OCI-LY1 (cell line): ENCODE data around the gene DOCK7.

Experiments
- H2AFZ ChIP-seq: fragments of 200-600 bp; sonication (generic), shearing (Covaris generic); 2 replicates; pipeline ENCODE4 v1.6.0; 2014; ENCODE audit warnings: antibody characterized with exemption, mild to moderate bottlenecking, low read length
- H3F3A ChIP-seq: fragments of 200-600 bp; sonication (generic), shearing (Covaris generic); 2 replicates; pipeline ENCODE4 v1.6.0; 2014; ENCODE audit warnings: mild to moderate bottlenecking, antibody characterized with exemption, low read length, moderate library complexity; ENCODE audit not compliant: insufficient read depth
- H3K27ac ChIP-seq: fragments of 200-600 bp; sonication (generic); 2 replicates; pipeline ENCODE4 v1.5.1; 2014; ENCODE audit warnings: low read length, mixed run types, mild to moderate bottlenecking, low read depth; ENCODE audit not compliant: poor library complexity, severe bottlenecking
- H3K27me3 ChIP-seq: fragments of 200-600 bp; sonication (generic); 2 replicates; pipeline ENCODE4 v1.6.0; 2014; ENCODE audit warnings: antibody characterized with exemption, mild to moderate bottlenecking, low read length, moderate library complexity; ENCODE audit not compliant: insufficient read depth
- H3K36me3 ChIP-seq: fragments of 200-600 bp; sonication (generic); 2 replicates; pipeline ENCODE4 v1.6.1; 2014; ENCODE audit warnings: mild to moderate bottlenecking, antibody characterized with exemption, low read length, moderate library complexity, mixed read lengths; ENCODE audit not compliant: insufficient read depth
- H3K4me1 ChIP-seq: fragments of 200-600 bp; sonication (generic); 2 replicates; pipeline ENCODE4 v1.5.1; 2014; ENCODE audit warnings: mild to moderate bottlenecking, low read length, moderate library complexity; ENCODE audit not compliant: insufficient read depth, severe bottlenecking
- H3K4me2 ChIP-seq: fragments of 200-600 bp; sonication (generic), shearing (Covaris generic); 2 replicates; pipeline ENCODE4 v1.6.1; 2014; ENCODE audit warnings: low read length
- H3K4me3 ChIP-seq: fragments of 200-600 bp; sonication (generic); 2 replicates; pipeline ENCODE4 v1.5.1; 2014; ENCODE audit warnings: low read length, low read depth, mild to moderate bottlenecking, mixed read lengths; ENCODE audit not compliant: poor library complexity, severe bottlenecking
- H3K79me2 ChIP-seq: fragments of 200-600 bp; shearing (Covaris generic); 2 replicates; pipeline ENCODE4 v1.6.1; 2016; ENCODE audit warnings: mixed run types, low read length, mixed read lengths; ENCODE audit not compliant: insufficient read depth
- H3K9ac ChIP-seq: fragments of 200-600 bp; sonication (generic), shearing (Covaris generic); 2 replicates; pipeline ENCODE4 v1.6.1; 2014; ENCODE audit warnings: mild to moderate bottlenecking, low read length, mixed read lengths
- H3K9me2 ChIP-seq: fragments of 200-600 bp; sonication (generic), shearing (Covaris generic); 2 replicates; pipeline ENCODE4 v1.6.1; 2014; ENCODE audit warnings: low read depth, mild to moderate bottlenecking, low read length, mixed read lengths
- H3K9me3 ChIP-seq: fragments of 200-600 bp; shearing (Covaris generic); 2 replicates; pipeline ENCODE4 v1.6.1; 2014; ENCODE audit warnings: low read length, mixed read lengths
- H4K20me1 ChIP-seq: fragments of 200-600 bp; sonication (generic), shearing (Covaris generic); 2 replicates; pipeline ENCODE4 v1.6.0; 2016; ENCODE audit warnings: mild to moderate bottlenecking, low read length; ENCODE audit not compliant: insufficient read depth
- EZH2 ChIP-seq: fragments of 200-600 bp; sonication (generic), shearing (Covaris generic); IDR thresholded peaks from 2 replicates; pipeline ENCODE4 v1.8.0; 2017; ENCODE audit warnings: borderline replicate concordance, mixed run types, mild to moderate bottlenecking, antibody characterized with exemption, low read length, moderate library complexity, mixed read lengths
- TF ChIP-seq, protein P1 (sequence below): fragments of 200-600 bp; sonication (generic), shearing (Covaris generic); IDR thresholded peaks from 2 replicates; pipeline ENCODE4 v1.5.1; 2017; ENCODE audit warnings: mild to moderate bottlenecking, antibody characterized with exemption, low read length, moderate library complexity, mixed read lengths

The DOCK7 gene

GRCh38 chr1:62406576-62406975 lies 281.6 kb downstream of the DOCK7 start:
- H3F3A ChIP-seq = no peaks in the 10 kb centered on the region
- no peaks in the 10 kb centered on the region for H3K36me3 ChIP-seq
- H3K4me3 ChIP-seq = no peak overlapping the region
- no peaks in the 10 kb centered on the region for H3K4me1 ChIP-seq
- TF ChIP-seq, protein P1, sequence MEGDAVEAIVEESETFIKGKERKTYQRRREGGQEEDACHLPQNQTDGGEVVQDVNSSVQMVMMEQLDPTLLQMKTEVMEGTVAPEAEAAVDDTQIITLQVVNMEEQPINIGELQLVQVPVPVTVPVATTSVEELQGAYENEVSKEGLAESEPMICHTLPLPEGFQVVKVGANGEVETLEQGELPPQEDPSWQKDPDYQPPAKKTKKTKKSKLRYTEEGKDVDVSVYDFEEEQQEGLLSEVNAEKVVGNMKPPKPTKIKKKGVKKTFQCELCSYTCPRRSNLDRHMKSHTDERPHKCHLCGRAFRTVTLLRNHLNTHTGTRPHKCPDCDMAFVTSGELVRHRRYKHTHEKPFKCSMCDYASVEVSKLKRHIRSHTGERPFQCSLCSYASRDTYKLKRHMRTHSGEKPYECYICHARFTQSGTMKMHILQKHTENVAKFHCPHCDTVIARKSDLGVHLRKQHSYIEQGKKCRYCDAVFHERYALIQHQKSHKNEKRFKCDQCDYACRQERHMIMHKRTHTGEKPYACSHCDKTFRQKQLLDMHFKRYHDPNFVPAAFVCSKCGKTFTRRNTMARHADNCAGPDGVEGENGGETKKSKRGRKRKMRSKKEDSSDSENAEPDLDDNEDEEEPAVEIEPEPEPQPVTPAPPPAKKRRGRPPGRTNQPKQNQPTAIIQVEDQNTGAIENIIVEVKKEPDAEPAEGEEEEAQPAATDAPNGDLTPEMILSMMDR = no peak
- TF ChIP-seq EZH2 = no peak
- no peaks in the 10 kb centered on the region for H4K20me1 ChIP-seq
- H3K9me3 ChIP-seq = no peaks in the 10 kb centered on the region
- no peak overlapping the region for H3K27ac ChIP-seq
- no peak overlapping the region for H3K4me2 ChIP-seq
- no peaks in the 10 kb centered on the region for H3K27me3 ChIP-seq
- H2AFZ ChIP-seq = no peak overlapping the region
- no peak overlapping the region for H3K9ac ChIP-seq
- no peaks in the 10 kb centered on the region for H3K79me2 ChIP-seq
- no peaks in the 10 kb centered on the region for H3K9me2 ChIP-seq

- no peaks in the 10 kb centered on the region for H3K36me3 ChIP-seq
These were observed 282.9 kb downstream of the DOCK7 start for GRCh38 chr1:62405247-62405646.

More at GRCh38 chr1:62405247-62405646, 282.9 kb downstream of the DOCK7 start:
- TF ChIP-seq, protein P1 = no peak
- TF ChIP-seq EZH2 = no peak
- Histone ChIP-seq H4K20me1 (no peaks in the 10 kb centered on the region), H2AFZ (no peak overlapping the region), H3K9me3 (no peaks in the 10 kb centered on the region), H3K4me3 (no peak overlapping the region), H3K4me2 (no peak overlapping the region), H3K27me3 (no peaks in the 10 kb centered on the region), H3K9ac (no peak overlapping the region), H3F3A (no peaks in the 10 kb centered on the region), H3K9me2 (no peaks in the 10 kb centered on the region), H3K27ac (no peak overlapping the region), H3K4me1 (no peaks in the 10 kb centered on the region), H3K79me2 (no peaks in the 10 kb centered on the region)
